Activated CD4-positive, alpha-beta T cell treated with anti-CD3 and anti-CD28 coated beads, Interleukin-2, amount 50 U/mL, for 24 hours (primary cell): ENCODE data around the gene ERFL.

Source experiments
- DNase-seq, 2 donors: peaks; one replicate each; pipeline ENCODE4 v3.0.0-alpha.2; 2020; ENCODE audit warnings: low read depth in 1 of 2, low spot score in 1 of 2

ERFL gene

DNA sequence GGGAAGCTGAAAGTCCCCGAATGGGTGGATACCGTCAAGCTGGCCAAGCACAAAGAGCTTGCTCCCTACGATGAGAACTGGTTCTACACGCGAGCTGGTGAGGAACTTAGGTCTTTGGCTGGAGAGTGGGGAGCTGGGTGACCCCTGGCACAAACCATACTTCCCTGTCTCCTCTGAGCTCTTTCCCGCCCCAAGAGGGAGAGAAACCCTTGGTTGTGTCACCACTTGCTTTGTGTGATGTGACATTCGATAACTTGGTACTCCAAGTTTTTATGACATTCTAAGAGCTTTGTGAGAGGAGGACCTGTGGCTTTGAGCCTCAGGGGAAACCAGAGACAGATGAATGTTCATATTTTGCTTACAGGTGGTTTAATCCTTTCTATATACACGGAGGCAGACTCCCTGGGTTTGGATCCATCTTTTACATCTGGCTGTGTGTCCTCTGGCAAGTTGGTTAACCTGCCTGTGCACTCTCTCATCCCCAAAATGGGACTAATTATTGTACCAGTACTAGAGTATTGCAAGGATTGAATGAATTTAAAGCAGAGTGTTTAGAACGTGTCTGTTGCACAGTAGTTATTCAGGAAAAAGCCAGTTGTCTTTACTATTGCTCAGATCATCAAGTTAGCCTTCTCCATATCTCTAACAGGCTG lies 67.0 kb downstream of the ERFL start:
- DNase-seq: no peak

DNA sequence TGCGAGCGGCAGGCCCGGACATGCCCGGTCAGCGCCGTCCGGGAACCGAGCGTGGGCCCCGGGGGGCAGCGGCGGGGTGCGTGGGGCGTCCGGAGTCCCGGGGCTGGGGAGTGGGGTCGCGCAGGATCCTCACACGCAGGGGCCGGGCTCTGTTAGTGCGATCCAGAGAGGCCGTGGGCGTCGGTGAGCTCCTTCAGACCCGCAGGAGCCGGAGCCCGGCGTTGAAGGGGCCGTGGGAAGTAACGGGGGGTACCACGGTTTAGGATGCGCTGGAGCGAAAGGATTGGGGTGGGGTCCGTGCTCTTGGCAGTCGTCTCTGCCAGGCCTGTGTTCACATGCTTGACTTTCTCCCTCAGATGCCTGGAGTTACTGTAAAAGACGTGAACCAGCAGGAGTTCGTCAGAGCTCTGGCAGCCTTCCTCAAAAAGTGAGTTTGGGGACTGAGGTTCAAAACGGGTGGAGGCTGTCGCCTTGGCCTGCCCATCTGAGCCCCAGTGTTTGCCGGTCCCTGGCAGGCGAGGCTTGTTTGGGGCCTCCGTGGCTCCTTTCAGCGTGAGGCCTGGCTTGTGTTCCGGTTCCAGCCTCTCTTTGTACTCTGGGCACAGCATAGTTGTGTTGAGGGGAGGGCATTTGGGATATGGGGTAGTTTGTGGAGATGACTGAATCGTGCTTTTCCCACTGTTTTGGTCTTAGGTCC lies 67.7 kb downstream of the ERFL start:
- DNase-seq: no peak

DNA sequence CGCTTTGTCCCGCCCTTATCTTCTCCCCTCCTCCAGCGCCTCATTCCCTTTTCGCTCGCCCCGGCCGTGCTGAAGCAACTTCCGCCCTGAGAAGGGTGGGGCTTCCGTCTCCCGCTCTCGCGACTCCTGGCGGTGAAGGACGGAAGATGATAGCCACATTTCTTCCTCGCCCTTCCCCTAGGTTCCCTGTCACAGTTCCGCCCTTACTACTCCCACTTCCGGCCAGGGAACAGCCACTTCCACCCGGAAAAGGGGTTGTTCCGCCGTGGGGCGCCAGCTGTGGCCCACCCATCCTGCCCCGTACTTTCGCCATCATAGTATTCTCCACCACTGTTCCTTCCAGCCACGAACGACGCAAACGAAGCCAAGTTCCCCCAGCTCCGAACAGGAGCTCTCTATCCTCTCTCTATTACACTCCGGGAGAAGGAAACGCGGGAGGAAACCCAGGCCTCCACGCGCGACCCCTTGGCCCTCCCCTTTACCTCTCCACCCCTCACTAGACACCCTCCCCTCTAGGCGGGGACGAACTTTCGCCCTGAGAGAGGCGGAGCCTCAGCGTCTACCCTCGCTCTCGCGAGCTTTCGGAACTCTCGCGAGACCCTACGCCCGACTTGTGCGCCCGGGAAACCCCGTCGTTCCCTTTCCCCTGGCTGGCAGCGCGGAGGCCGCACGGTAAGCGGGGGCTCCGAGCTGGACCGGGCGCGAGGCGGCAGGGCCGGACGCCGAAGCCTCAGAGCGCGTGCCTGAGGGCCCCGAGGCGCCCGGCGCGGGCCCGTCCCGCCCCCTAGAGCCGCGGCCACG lies 68.4 kb downstream of the ERFL start, which contains the start of gene RPS19:
RPS19 (plus strand) TSS at position 638 of the 801 bp plus-strand sequence. CDS start 520 bp downstream, outside the sequence.
- peak; percentile 97 to 99 for DNase-seq

DNA sequence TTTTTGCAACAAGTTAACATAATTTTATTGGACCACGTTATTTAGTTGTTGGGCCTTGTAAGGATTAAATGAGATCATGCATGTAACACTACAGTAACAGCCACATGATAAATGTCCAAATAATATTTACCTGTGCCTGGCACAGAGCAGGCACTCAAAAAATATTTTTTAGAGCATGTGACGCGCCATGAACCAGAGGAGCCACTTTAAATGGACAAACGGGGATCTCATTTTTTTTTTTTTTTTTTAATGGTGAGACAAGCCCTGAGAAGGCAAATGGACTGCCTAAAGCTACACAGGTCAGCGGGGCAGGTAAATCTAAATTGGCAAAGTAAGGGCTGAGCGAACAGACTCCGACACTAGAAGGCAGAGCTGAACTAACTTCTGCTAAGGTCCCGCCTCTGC lies 69.0 kb downstream of the ERFL start:
- DNase-seq: no peak
